K562 (cell line): ENCODE measurements around the gene CYB5B. TPM values are rescaled to one million over a fixed set of nuclear protein-coding genes. Genes with fewer than 3 reads are reported as not detected.

Experiments used
- ATF3 ChIP-seq, 2 experiments: fragments of 450-650 bp in 1 of 2; sonication (generic) in 1 of 2; formaldehyde crosslinking in 1 of 2; IDR thresholded peaks in 1 of 2; conservative IDR thresholded peaks in 1 of 2; 2 replicates each; pipeline versions ENCODE4 v1.6.1 to v1.8.1; 2016 to 2023; ENCODE audit warnings: mild to moderate bottlenecking in 2 of 2, moderate library complexity in 2 of 2, inconsistent platforms in 1 of 2, missing genetic modification reagents in 1 of 2
- BRD9 ChIP-seq: fragments of 450-650 bp; IDR thresholded peaks from 2 replicates; pipeline ENCODE4 v1.6.1; 2018; ENCODE audit warnings: low read depth; ENCODE audit not compliant: partially characterized antibody
- BRF1 ChIP-seq: IDR thresholded peaks from 3 replicates; pipeline ENCODE4 v1.6.1; 2011; ENCODE audit warnings: borderline replicate concordance, mild to moderate bottlenecking; ENCODE audit not compliant: insufficient read length; ENCODE audit errors: extremely low read depth
- CCAR2 ChIP-seq: fragments of 200-400 bp; formaldehyde crosslinking; IDR thresholded peaks from 2 replicates; pipeline ENCODE4 v1.6.1; 2017; ENCODE audit warnings: mild to moderate bottlenecking, low read depth, low read length
- CEBPZ ChIP-seq: fragments of 150-350 bp; IDR thresholded peaks from 2 replicates; pipeline ENCODE4 v1.6.1; 2014; ENCODE audit warnings: low read depth, mild to moderate bottlenecking, low read length, borderline replicate concordance
- DPF2 ChIP-seq: fragments of 450-650 bp; IDR thresholded peaks from 2 replicates; pipeline ENCODE4 v1.6.1; 2016
- ELF4 ChIP-seq: fragments of 450-650 bp; formaldehyde crosslinking; IDR thresholded peaks from 2 replicates; pipeline ENCODE4 v1.4.0; 2022; ENCODE audit warnings: missing genetic modification characterization
- ETV1 ChIP-seq: fragments of 450-650 bp; conservative IDR thresholded peaks from 2 replicates; pipeline ENCODE4 v1.6.1; 2016; ENCODE audit warnings: missing genetic modification characterization, control low read depth, low read depth, missing compliant biosample characterization
- FOXA3 ChIP-seq, 2 experiments: fragments of 450-650 bp in 1 of 2; sonication (generic) in 1 of 2; formaldehyde crosslinking; IDR thresholded peaks in 1 of 2; conservative IDR thresholded peaks in 1 of 2; 2 replicates each; pipeline versions ENCODE4 v1.4.0 to v1.8.0; 2020 to 2022; ENCODE audit warnings: mild to moderate bottlenecking in 2 of 2, missing genetic modification reagents in 1 of 2
- HES1 ChIP-seq: fragments of 450-650 bp; IDR thresholded peaks from 2 replicates; pipeline ENCODE4 v1.6.1; 2016; ENCODE audit warnings: low read depth, mild to moderate bottlenecking, moderate library complexity
- HMG20A ChIP-seq: fragments of 450-650 bp; formaldehyde crosslinking; conservative IDR thresholded peaks from 2 replicates; pipeline ENCODE4 v1.4.0; 2020; ENCODE audit warnings: mild to moderate bottlenecking, mixed read lengths
- HMG20B ChIP-seq: fragments of 250-450 bp; sonication (Bioruptor Pico); IDR thresholded peaks from 2 replicates; pipeline ENCODE4 v1.5.0; 2021; ENCODE audit warnings: mild to moderate bottlenecking
- KLF10 ChIP-seq: fragments of 250-450 bp; sonication (Bioruptor Pico); IDR thresholded peaks from 2 replicates; pipeline ENCODE4 v1.6.1; 2021; ENCODE audit warnings: matching md5 sums
- MAFF ChIP-seq: IDR thresholded peaks from 2 replicates; pipeline ENCODE4 v1.6.1; 2012; ENCODE audit warnings: low read length, improper control_type of control experiment
- NFRKB ChIP-seq: fragments of 450-650 bp; IDR thresholded peaks from 2 replicates; pipeline ENCODE4 v1.6.1; 2016; ENCODE audit warnings: low read depth
- PBX2 ChIP-seq, 2 experiments: IDR thresholded peaks in 1 of 2; conservative IDR thresholded peaks in 1 of 2; 2 replicates each; pipeline ENCODE4 v1.6.1; 2016; ENCODE audit warnings: low read depth in 2 of 2, mild to moderate bottlenecking in 1 of 2, missing compliant biosample characterization in 1 of 2, missing genetic modification characterization in 1 of 2, moderate library complexity in 1 of 2
- ZFX ChIP-seq: sonication (generic); formaldehyde crosslinking; IDR thresholded peaks from 2 replicates; pipeline ENCODE4 v1.8.0; 2022; ENCODE audit warnings: mild to moderate bottlenecking, missing genetic modification reagents, moderate library complexity
- ZNF140 ChIP-seq: fragments of 250-450 bp; sonication (Bioruptor Pico); IDR thresholded peaks from 2 replicates; pipeline ENCODE4 v1.8.0; 2021; ENCODE audit warnings: moderate library complexity, mild to moderate bottlenecking, inconsistent platforms
- ZNF311 ChIP-seq: fragments of 250-450 bp; sonication (Bioruptor Pico); IDR thresholded peaks from 2 replicates; pipeline ENCODE4 v1.4.0; 2020; ENCODE audit warnings: mild to moderate bottlenecking, moderate library complexity
- polyA plus RNA-seq, 8 experiments: library from polyadenylated mRNA; depleted of rRNA in 4 of 8; stranded (reverse) in 5 of 8; unstranded in 3 of 8; fragments of >200 nt; fragmentation: Nextera tagmentation in 2 of 8; fragmentation: Illumina TruSeq in 1 of 8; extraction: Ambion mirVana in 2 of 8; extraction: Trizol in 1 of 8; gene quantifications; 2 replicates each; pipeline versions ENCODE4 v1.2.1 to v1.2.3, GENCODE V29; 2011 to 2014; ENCODE audit warnings: inconsistent platforms in 1 of 8, missing spikeins in 1 of 8
- total RNA-seq, 7 experiments: library from RNA; depleted of rRNA in 6 of 7; stranded (reverse); fragments of >200 nt in 6 of 7; fragmentation: Illumina TruSeq in 2 of 7; extraction: Trizol in 2 of 7; gene quantifications; 2 replicates each; pipeline versions ENCODE4 v1.2.1 to v1.2.3, GENCODE V29; 2011 to 2021; ENCODE audit warnings: low replicate concordance in 1 of 7

Gene CYB5B
- total and polyA plus RNA-seq, 9 of the 15 experiments (the other 6 are each of a cell fraction or from before 2014, with no cell fraction given) = 29.9 to 274 (median 136) TPM

- TF ChIP-seq PBX2 (CRISPR knock-in tag; IDR thresholded peaks at IDR 0.05; ENCODE audit: low read depth) = no peak
- peak; percentile 58 for TF ChIP-seq PBX2 (tag; conservative IDR thresholded peaks at IDR 0.05; ENCODE audit: low read depth)
- no peak for TF ChIP-seq HMG20B
- peak; percentile 46 for TF ChIP-seq BRD9
- TF ChIP-seq ATF3 (IDR thresholded peaks at IDR 0.05) = peak; percentile 95
- TF ChIP-seq ATF3 (CRISPR knock-in tag; conservative IDR thresholded peaks at IDR 0.05) = peak; percentile 40; the same call in 1 of the 2 replicates
- no peak for TF ChIP-seq HES1
- peak in 1 of 2 experiments; percentile 74; a peak in 2 of 4 replicates for TF ChIP-seq FOXA3 (CRISPR knock-in tag; conservative IDR thresholded peaks at IDR 0.05 in 1 of 2, IDR thresholded peaks at IDR 0.05 in 1 of 2)
- peak; percentile 42; the same call in 1 of the 2 replicates for TF ChIP-seq DPF2
- TF ChIP-seq ETV1 (tag) = no peak
- TF ChIP-seq ZNF140 (CRISPR knock-in tag) = no peak
- TF ChIP-seq CEBPZ = no peak
- TF ChIP-seq MAFF = peak; percentile 96
- 0 out of 2 replicates have a peak, but pooled peaks have one; percentile 44 for TF ChIP-seq NFRKB
- TF ChIP-seq CCAR2 = no peak
- TF ChIP-seq HMG20A = no peak
- TF ChIP-seq ELF4 (CRISPR knock-in tag) = no peak
- TF ChIP-seq BRF1 = no peak
- TF ChIP-seq ZFX = peak; percentile 67
- TF ChIP-seq KLF10 (CRISPR knock-in tag) = no peak
- no peak for TF ChIP-seq ZNF311 (CRISPR knock-in tag)
Measured at GRCh38 chr16:69396187-69397061, 28.0 kb upstream of the CYB5B start (continued).
